Measurements from ENCODE around the gene FCER1G.

- no peak for TF ChIP-seq REST (IDR thresholded peaks at IDR 0.05; ENCODE audit: insufficient replicate concordance, low read depth)
- TF ChIP-seq, protein P1, sequence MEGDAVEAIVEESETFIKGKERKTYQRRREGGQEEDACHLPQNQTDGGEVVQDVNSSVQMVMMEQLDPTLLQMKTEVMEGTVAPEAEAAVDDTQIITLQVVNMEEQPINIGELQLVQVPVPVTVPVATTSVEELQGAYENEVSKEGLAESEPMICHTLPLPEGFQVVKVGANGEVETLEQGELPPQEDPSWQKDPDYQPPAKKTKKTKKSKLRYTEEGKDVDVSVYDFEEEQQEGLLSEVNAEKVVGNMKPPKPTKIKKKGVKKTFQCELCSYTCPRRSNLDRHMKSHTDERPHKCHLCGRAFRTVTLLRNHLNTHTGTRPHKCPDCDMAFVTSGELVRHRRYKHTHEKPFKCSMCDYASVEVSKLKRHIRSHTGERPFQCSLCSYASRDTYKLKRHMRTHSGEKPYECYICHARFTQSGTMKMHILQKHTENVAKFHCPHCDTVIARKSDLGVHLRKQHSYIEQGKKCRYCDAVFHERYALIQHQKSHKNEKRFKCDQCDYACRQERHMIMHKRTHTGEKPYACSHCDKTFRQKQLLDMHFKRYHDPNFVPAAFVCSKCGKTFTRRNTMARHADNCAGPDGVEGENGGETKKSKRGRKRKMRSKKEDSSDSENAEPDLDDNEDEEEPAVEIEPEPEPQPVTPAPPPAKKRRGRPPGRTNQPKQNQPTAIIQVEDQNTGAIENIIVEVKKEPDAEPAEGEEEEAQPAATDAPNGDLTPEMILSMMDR (IDR thresholded peaks at IDR 0.05; ENCODE audit: insufficient read depth, low read length) = no peak
- TF ChIP-seq POLR2AphosphoS5 (IDR thresholded peaks at IDR 0.05; ENCODE audit: low read depth) = no peak
- no peak for TF ChIP-seq GABPA (IDR thresholded peaks at IDR 0.05; ENCODE audit: low read depth)
These were observed 43.4 kb upstream of the FCER1G start for GRCh38 chr1:161171696-161172095.
